ENCODE data around the gene DGAT2L6. TPM values are rescaled to one million over a fixed set of nuclear protein-coding genes. Genes with fewer than 3 reads are reported as not detected.

DGAT2L6 gene
- total RNA-seq, 3 donors from 2014 or later (not counting 1 experiment from before 2014, with no cell fraction given): not detected

- no peaks in the 10 kb centered on the region for H3K36me3 Mint-ChIP-seq
- peaks cover 0 to 1% of the 10 kb centered on the region in 2 donors for H3K27me3 Mint-ChIP-seq (ENCODE audit: low read depth in 2 of 2)
- H3K4me3 Mint-ChIP-seq: peak overlapping the region; percentile 97
- Histone ChIP-seq H3K36me3 (ENCODE audit: control insufficient read depth, insufficient read depth, low read length) (no peaks in the 10 kb centered on the region), H3K27ac (ENCODE audit: low read length) (peak overlapping the region; percentile 92), H3K4me1 (ENCODE audit: control insufficient read depth, insufficient read depth, low read length) (peaks cover 11% of the 10 kb centered on the region), H3K4me3 (ENCODE audit: low read length) (peak overlapping the region; percentile 81), H3K9me3 (ENCODE audit: control insufficient read depth, insufficient read depth, low read length) (no peaks in the 10 kb centered on the region), H3K27me3 (ENCODE audit: control insufficient read depth, insufficient read depth, low read length) (no peaks in the 10 kb centered on the region)
- 12% methylated on average over 11 of the region's 12 CpGs for WGBS (ENCODE audit: insufficient coverage)
- no peaks in the 10 kb centered on the region for H3K9me3 Mint-ChIP-seq
- H3K27ac Mint-ChIP-seq: peak overlapping the region; percentile 93 to 97
- peak in 2 of 3 donors; percentile 6 to 16 for ATAC-seq
- no peak for TF ChIP-seq CTCF (IDR thresholded peaks at IDR 0.05)
- no peak for DNase-seq
- intact Hi-C loops (cut with micrococcal nuclease): loop anchor here (5.0 kb wide), 1 partner anchor 298 kb away; no protein-coding TSS in a partner anchor
- peaks cover 18 to 32% of the 10 kb centered on the region in 2 donors for H3K4me1 Mint-ChIP-seq
These were observed 43.2 kb upstream of the DGAT2L6 start for GRCh38 chrX:70134116-70134477.

GRCh38 chrX:70138622-70139021 is 38.7 kb upstream of the DGAT2L6 start:
- no peak for DNase-seq
- H3K27me3 ChIP-seq (ENCODE audit: control insufficient read depth, insufficient read depth, low read length): no peaks in the 10 kb centered on the region
- intact Hi-C loops (cut with micrococcal nuclease): no loop called here

GRCh38 chrX:70139736-70140135 is 37.5 kb upstream of the DGAT2L6 start:
- no peaks in the 10 kb centered on the region for H3K36me3 Mint-ChIP-seq

More at GRCh38 chrX:70138622-70139021, 38.7 kb upstream of the DGAT2L6 start:
- Mint-ChIP-seq H3K27me3 (ENCODE audit: low read depth in 2 of 2) (no peaks in the 10 kb centered on the region), H3K4me3 (no peak overlapping the region), H3K9me3 (no peaks in the 10 kb centered on the region), H3K4me1 (peaks cover 18 to 46% of the 10 kb centered on the region in 2 donors), H3K36me3 (no peaks in the 10 kb centered on the region), H3K27ac (no peak overlapping the region)
- Histone ChIP-seq H3K9me3 (ENCODE audit: control insufficient read depth, insufficient read depth, low read length) (no peaks in the 10 kb centered on the region), H3K4me1 (ENCODE audit: control insufficient read depth, insufficient read depth, low read length) (peaks cover 11% of the 10 kb centered on the region), H3K36me3 (ENCODE audit: control insufficient read depth, insufficient read depth, low read length) (no peaks in the 10 kb centered on the region), H3K4me3 (ENCODE audit: low read length) (no peak overlapping the region), H3K27ac (ENCODE audit: low read length) (no peak overlapping the region)
- ATAC-seq: no peak
- no peak for TF ChIP-seq CTCF (IDR thresholded peaks at IDR 0.05)
- no CpG with 5 or more reads among the region's 2 CpGs for WGBS (ENCODE audit: insufficient coverage)

More at GRCh38 chrX:70139736-70140135, 37.5 kb upstream of the DGAT2L6 start:
- Mint-ChIP-seq H3K27me3 (ENCODE audit: low read depth in 2 of 2) (no peaks in the 10 kb centered on the region), H3K4me1 (peaks cover 7 to 36% of the 10 kb centered on the region in 2 donors), H3K9me3 (no peaks in the 10 kb centered on the region), H3K27ac (peak overlapping the region in 1 of 2 donors; percentile 61), H3K4me3 (no peak overlapping the region)
- H3K4me3 ChIP-seq (ENCODE audit: low read length): no peak overlapping the region
- intact Hi-C loops (cut with micrococcal nuclease): no loop called here
- no peak for DNase-seq
- no peak overlapping the region for H3K27ac ChIP-seq (ENCODE audit: low read length)
- H3K27me3 ChIP-seq (ENCODE audit: control insufficient read depth, insufficient read depth, low read length): no peaks in the 10 kb centered on the region
- no peak for TF ChIP-seq CTCF (IDR thresholded peaks at IDR 0.05)
- no peaks in the 10 kb centered on the region for H3K36me3 ChIP-seq (ENCODE audit: control insufficient read depth, insufficient read depth, low read length)
- ATAC-seq: no peak
- WGBS (ENCODE audit: insufficient coverage): 95% methylated on average over 3 of the region's 3 CpGs
- no peaks in the 10 kb centered on the region for H3K9me3 ChIP-seq (ENCODE audit: control insufficient read depth, insufficient read depth, low read length)
- H3K4me1 ChIP-seq (ENCODE audit: control insufficient read depth, insufficient read depth, low read length): peaks cover 4% of the 10 kb centered on the region

All from natural killer cell (primary cell).